Adipose tissue (tissue), 3 donors: Measurements from ENCODE around the gene DUSP8. TPM values are rescaled to one million over a fixed set of nuclear protein-coding genes. Genes with fewer than 3 reads are reported as not detected.

Source experiments
- H3K27ac ChIP-seq: one replicate; pipeline ENCODE4 v1.5.1; 2013; ENCODE audit warnings: low read depth, low read length
- WGBS, 3 donors: extraction: QIAGEN DNeasy Blood & Tissue Kit; methylation state at CpG; one replicate each; pipeline ENCODE4 v1.1.7; 2013; 5-methylcytosine and 5-hydroxymethylcytosine counted together
- polyA plus RNA-seq, 3 donors: library from polyadenylated mRNA; stranded (reverse); fragments of 200-250 nt; gene quantifications; one replicate each; pipeline ENCODE4 v1.2.3, GENCODE V29; 2013
- donor health status: healthy with polysubstance abuse.
- donor health status: Bipolar disorder and iron deficiency.
- donor health status: healthy.

Gene DUSP8
- polyA plus RNA-seq, 3 donors: 4.2 to 7.5 (median 4.3) TPM

GRCh38 chr11:1543606-1544263 lies 28.3 kb downstream of the DUSP8 start:
- WGBS, 3 donors: 71 to 80% (median 79%) methylated on average over 13 of the region's 13 CpGs
- no peak overlapping the region for H3K27ac ChIP-seq

GRCh38 chr11:1542267-1542666 lies 29.8 kb downstream of the DUSP8 start:
- WGBS, 3 donors: 53 to 67% (median 64%) methylated on average over 10 of the region's 10 CpGs
- H3K27ac ChIP-seq: no peak overlapping the region

GRCh38 chr11:1541474-1542204 lies 30.4 kb downstream of the DUSP8 start:
- H3K27ac ChIP-seq: no peak overlapping the region
- 86 to 88% (median 87%) methylated on average over 22 of the region's 22 CpGs for WGBS, 3 donors

- no peak overlapping the region for H3K27ac ChIP-seq
- WGBS, 3 donors: 87 to 88% (median 88%) methylated on average over 6 of the region's 6 CpGs
Measured at GRCh38 chr11:1540074-1540473, 32.0 kb downstream of the DUSP8 start.

- WGBS, 3 donors: 70 to 87% (median 77%) methylated on average over 5 of the region's 5 CpGs
- H3K27ac ChIP-seq: no peak overlapping the region
Measured at GRCh38 chr11:1538153-1538552, 33.9 kb downstream of the DUSP8 start.

- 74 to 77% (median 76%) methylated on average over 16 of the region's 16 CpGs for WGBS, 3 donors
- no peak overlapping the region for H3K27ac ChIP-seq
Measured at GRCh38 chr11:1536065-1536843, 35.8 kb downstream of the DUSP8 start.

GRCh38 chr11:1534682-1535081 lies 37.4 kb downstream of the DUSP8 start:
- no peak overlapping the region for H3K27ac ChIP-seq
- WGBS, 3 donors: 85 to 90% (median 89%) methylated on average over 14 of the region's 14 CpGs

GRCh38 chr11:1534171-1534570 lies 37.9 kb downstream of the DUSP8 start:
- 85 to 91% (median 88%) methylated on average over 7 of the region's 7 CpGs for WGBS, 3 donors
- H3K27ac ChIP-seq: no peak overlapping the region

- 74 to 87% (median 84%) methylated on average over 9 to 10 of the region's 10 CpGs for WGBS, 3 donors
Measured at GRCh38 chr11:1533342-1533725, 38.7 kb downstream of the DUSP8 start.

GRCh38 chr11:1532606-1533341 lies 39.3 kb downstream of the DUSP8 start:
- no peak overlapping the region for H3K27ac ChIP-seq
- WGBS, 3 donors: 65 to 85% (median 78%) methylated on average over 20 of the region's 20 CpGs

More at GRCh38 chr11:1533342-1533725, 38.7 kb downstream of the DUSP8 start:
- H3K27ac ChIP-seq: no peak overlapping the region

- H3K27ac ChIP-seq: no peak overlapping the region
- WGBS, 3 donors: 71 to 89% (median 84%) methylated on average over 17 of the region's 17 CpGs
Measured at GRCh38 chr11:1532014-1532586, 40.0 kb downstream of the DUSP8 start.

GRCh38 chr11:1531449-1532013 lies 40.5 kb downstream of the DUSP8 start:
- 69 to 82% (median 76%) methylated on average over 12 of the region's 12 CpGs for WGBS, 3 donors
- no peak overlapping the region for H3K27ac ChIP-seq

GRCh38 chr11:1530686-1531448 lies 41.2 kb downstream of the DUSP8 start:
- 88 to 92% (median 92%) methylated on average over 19 of the region's 19 CpGs for WGBS, 3 donors
- H3K27ac ChIP-seq: no peak overlapping the region

GRCh38 chr11:1529774-1530173 lies 42.3 kb downstream of the DUSP8 start:
- no peak overlapping the region for H3K27ac ChIP-seq
- 69 to 80% (median 77%) methylated on average over 5 of the region's 5 CpGs for WGBS, 3 donors

- H3K27ac ChIP-seq: no peak overlapping the region
- 86 to 95% (median 91%) methylated on average over 17 of the region's 17 CpGs for WGBS, 3 donors
Measured at GRCh38 chr11:1529286-1529685, 42.8 kb downstream of the DUSP8 start.

- H3K27ac ChIP-seq: no peak overlapping the region
- 89 to 93% (median 92%) methylated on average over 10 of the region's 10 CpGs for WGBS, 3 donors
Measured at GRCh38 chr11:1528710-1529109, 43.4 kb downstream of the DUSP8 start.

GRCh38 chr11:1526785-1527184 lies 45.3 kb downstream of the DUSP8 start:
- WGBS, 3 donors: 84 to 90% (median 90%) methylated on average over 15 of the region's 15 CpGs
- no peak overlapping the region for H3K27ac ChIP-seq
